Measurements from ENCODE around the gene YPEL2.
"Not testable (repeated sequence)": the region's sequence is repeated elsewhere in the genome, so short reads cannot be mapped to it uniquely, and the experiment has no call there.

YPEL2 gene

GRCh38 chr17:59380474-59380873, 49.0 kb downstream of the YPEL2 start:
- Histone ChIP-seq H3K27me3 (ENCODE audit: control insufficient read depth in 1 of 2, insufficient read depth in 2 of 2, low read length in 2 of 2) (no peaks in the 10 kb centered on the region), H3K4me1 (ENCODE audit: control insufficient read depth, insufficient read depth, low read length) (peaks cover 49% of the 10 kb centered on the region), H3K27ac (ENCODE audit: low read length) (peak overlapping the region; percentile 84), H3K9ac (ENCODE audit: low read length in 2 of 2) (no peak overlapping the region), H3K36me3 (ENCODE audit: control insufficient read depth in 2 of 2, insufficient read depth in 2 of 2, low read length in 2 of 2) (no peaks in the 10 kb centered on the region), H3K9me3 (ENCODE audit: control insufficient read depth in 2 of 2, low read length in 2 of 2) (no peaks in the 10 kb centered on the region), H3K4me3 (ENCODE audit: low read length in 2 of 2) (no peak overlapping the region)

DNA sequence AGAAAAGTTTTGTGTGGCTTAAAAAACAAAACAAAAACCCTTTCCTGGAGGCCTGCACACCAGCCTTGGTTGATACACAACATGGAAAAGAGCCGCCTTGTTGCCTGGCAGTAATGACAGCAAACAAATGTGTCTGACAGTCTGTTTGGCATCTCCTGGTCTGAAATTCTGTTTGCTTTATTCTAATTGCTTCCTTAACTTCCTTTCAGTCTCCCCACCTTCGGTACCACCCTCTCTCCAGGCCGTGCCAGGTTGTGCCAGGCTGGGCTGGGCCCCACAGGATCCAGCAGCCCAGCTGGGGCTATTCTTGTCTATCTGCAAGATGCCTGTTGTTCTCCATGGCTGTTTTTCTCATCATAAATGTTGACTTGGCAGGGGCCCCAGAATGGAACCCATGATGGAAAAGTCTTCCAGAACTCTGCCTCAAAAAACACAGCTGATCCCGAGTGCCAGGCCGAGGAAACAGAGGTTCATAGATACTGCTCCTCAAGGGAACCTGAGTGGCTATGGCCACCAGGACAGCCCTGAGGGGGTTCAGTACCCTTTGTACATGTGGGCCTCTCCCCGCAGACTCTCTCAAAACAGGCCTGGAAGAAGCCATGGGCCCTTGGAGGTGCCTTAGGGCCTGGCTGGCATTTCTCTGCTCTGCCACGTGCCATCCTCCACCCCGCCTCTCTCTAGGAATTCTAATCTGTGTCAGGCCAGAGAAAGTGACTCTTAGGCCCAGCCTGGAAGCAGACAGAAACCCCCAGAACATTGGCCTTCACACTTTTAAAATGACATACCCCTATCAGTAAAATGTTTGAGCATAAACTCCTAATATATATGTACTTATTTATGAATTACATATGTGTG, 50.5 kb downstream of the YPEL2 start:
- Histone ChIP-seq H3K9ac (ENCODE audit: low read length in 2 of 2) (peak overlapping the region in 1 of 2 donors; percentile 47), H3K9me3 (ENCODE audit: control insufficient read depth in 2 of 2, low read length in 2 of 2) (no peaks in the 10 kb centered on the region), H3K36me3 (ENCODE audit: control insufficient read depth in 2 of 2, insufficient read depth in 2 of 2, low read length in 2 of 2) (no peaks in the 10 kb centered on the region), H3K4me1 (ENCODE audit: control insufficient read depth, insufficient read depth, low read length) (peaks cover 50% of the 10 kb centered on the region), H3K4me3 (ENCODE audit: low read length in 2 of 2) (no peak overlapping the region), H3K27ac (ENCODE audit: low read length) (peak overlapping the region; percentile 84), H3K27me3 (ENCODE audit: control insufficient read depth in 1 of 2, insufficient read depth in 2 of 2, low read length in 2 of 2) (no peaks in the 10 kb centered on the region)

- no peaks in the 10 kb centered on the region for H3K27me3 ChIP-seq (ENCODE audit: control insufficient read depth in 1 of 2, insufficient read depth in 2 of 2, low read length in 2 of 2)
- no peak overlapping the region for H3K27ac ChIP-seq (ENCODE audit: low read length)
- H3K4me1 ChIP-seq (ENCODE audit: control insufficient read depth, insufficient read depth, low read length), result peaks cover 53% of the 10 kb centered on the region
Observed at GRCh38 chr17:59383893-59384292, 52.4 kb downstream of the YPEL2 start.

GRCh38 chr17:59387351-59388068, 56.1 kb downstream of the YPEL2 start:
- no peak overlapping the region for H3K9ac ChIP-seq (ENCODE audit: low read length in 2 of 2)
- H3K4me3 ChIP-seq (ENCODE audit: low read length in 2 of 2), result no peak overlapping the region
- H3K27me3 ChIP-seq (ENCODE audit: control insufficient read depth in 1 of 2, insufficient read depth in 2 of 2, low read length in 2 of 2), result no peaks in the 10 kb centered on the region
- peaks cover 35% of the 10 kb centered on the region for H3K4me1 ChIP-seq (ENCODE audit: control insufficient read depth, insufficient read depth, low read length)
- peaks cover 13 to 18% of the 10 kb centered on the region in 2 donors for H3K36me3 ChIP-seq (ENCODE audit: control insufficient read depth in 2 of 2, insufficient read depth in 2 of 2, low read length in 2 of 2)
- peak overlapping the region; percentile 75 for H3K27ac ChIP-seq (ENCODE audit: low read length)
- H3K9me3 ChIP-seq (ENCODE audit: control insufficient read depth in 2 of 2, low read length in 2 of 2), result no peaks in the 10 kb centered on the region

More at GRCh38 chr17:59383893-59384292, 52.4 kb downstream of the YPEL2 start:
- Histone ChIP-seq H3K9ac (ENCODE audit: low read length in 2 of 2) (no peak overlapping the region), H3K36me3 (ENCODE audit: control insufficient read depth in 2 of 2, insufficient read depth in 2 of 2, low read length in 2 of 2) (peaks cover 0 to 2% of the 10 kb centered on the region in 2 donors), H3K4me3 (ENCODE audit: low read length in 2 of 2) (no peak overlapping the region), H3K9me3 (ENCODE audit: control insufficient read depth in 2 of 2, low read length in 2 of 2) (no peaks in the 10 kb centered on the region)

GRCh38 chr17:59388069-59388556, 56.7 kb downstream of the YPEL2 start:
- Histone ChIP-seq H3K4me1 (ENCODE audit: control insufficient read depth, insufficient read depth, low read length) (peaks cover 35% of the 10 kb centered on the region), H3K9me3 (ENCODE audit: control insufficient read depth in 2 of 2, low read length in 2 of 2) (no peaks in the 10 kb centered on the region), H3K27ac (ENCODE audit: low read length) (peak overlapping the region; percentile 75), H3K9ac (ENCODE audit: low read length in 2 of 2) (no peak overlapping the region), H3K4me3 (ENCODE audit: low read length in 2 of 2) (no peak overlapping the region), H3K27me3 (ENCODE audit: control insufficient read depth in 1 of 2, insufficient read depth in 2 of 2, low read length in 2 of 2) (no peaks in the 10 kb centered on the region), H3K36me3 (ENCODE audit: control insufficient read depth in 2 of 2, insufficient read depth in 2 of 2, low read length in 2 of 2) (peaks cover 17 to 18% of the 10 kb centered on the region in 2 donors)

DNA sequence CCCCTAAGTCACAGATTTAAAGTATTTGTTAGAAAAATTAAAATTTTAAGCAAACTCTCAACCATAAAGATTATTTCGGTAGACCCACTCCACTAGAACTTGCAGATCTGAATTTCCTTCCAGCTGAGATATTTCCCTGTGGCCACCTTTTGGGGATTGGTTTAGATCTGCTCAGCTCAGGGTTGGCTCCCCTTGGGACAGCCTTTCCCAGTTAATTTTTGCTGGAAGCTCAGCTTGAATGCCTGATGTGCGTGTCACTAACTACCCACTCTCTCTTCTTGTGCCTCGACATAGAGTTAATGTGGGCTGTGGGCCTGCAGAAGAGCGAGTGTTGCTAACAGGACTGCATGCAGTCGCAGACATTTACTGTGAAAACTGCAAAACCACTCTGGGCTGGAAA, 57.6 kb downstream of the YPEL2 start:
- H3K27ac ChIP-seq (ENCODE audit: low read length), result peak overlapping the region; percentile 75
- no peak overlapping the region for H3K9ac ChIP-seq (ENCODE audit: low read length in 2 of 2)
- peaks cover 35% of the 10 kb centered on the region for H3K4me1 ChIP-seq (ENCODE audit: control insufficient read depth, insufficient read depth, low read length)

DNA sequence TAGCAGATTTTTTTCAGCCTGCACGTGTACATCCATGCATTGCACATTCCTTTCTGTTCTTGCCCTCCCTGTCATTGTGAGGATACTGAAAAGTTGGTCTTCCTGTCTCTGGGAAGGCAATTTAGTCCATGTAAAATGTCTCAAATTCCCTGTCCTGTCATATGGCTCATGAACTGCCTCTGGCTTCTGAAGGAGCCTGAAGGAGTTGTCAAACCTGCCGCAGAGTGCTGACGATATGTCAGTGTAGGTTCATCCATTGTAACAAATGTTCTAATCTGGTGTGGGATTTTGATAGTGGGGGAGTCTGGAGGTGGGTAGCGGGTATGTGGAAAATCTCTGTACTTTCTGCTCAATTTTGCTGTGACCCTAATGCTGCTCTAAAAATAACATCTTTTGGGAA, 59.6 kb downstream of the YPEL2 start:
- Histone ChIP-seq H3K36me3 (ENCODE audit: control insufficient read depth in 2 of 2, insufficient read depth in 2 of 2, low read length in 2 of 2) (peaks cover 23 to 26% of the 10 kb centered on the region in 2 donors), H3K27me3 (ENCODE audit: control insufficient read depth in 1 of 2, insufficient read depth in 2 of 2, low read length in 2 of 2) (no peaks in the 10 kb centered on the region), H3K4me3 (ENCODE audit: low read length in 2 of 2) (no peak overlapping the region), H3K27ac (ENCODE audit: low read length) (no peak overlapping the region), H3K4me1 (ENCODE audit: control insufficient read depth, insufficient read depth, low read length) (peaks cover 35% of the 10 kb centered on the region), H3K9me3 (ENCODE audit: control insufficient read depth in 2 of 2, low read length in 2 of 2) (no peaks in the 10 kb centered on the region), H3K9ac (ENCODE audit: low read length in 2 of 2) (no peak overlapping the region)

More for the DNA sequence above, 57.6 kb downstream of the YPEL2 start:
- no peak overlapping the region for H3K4me3 ChIP-seq (ENCODE audit: low read length in 2 of 2)
- peaks cover 17 to 18% of the 10 kb centered on the region in 2 donors for H3K36me3 ChIP-seq (ENCODE audit: control insufficient read depth in 2 of 2, insufficient read depth in 2 of 2, low read length in 2 of 2)
- H3K9me3 ChIP-seq (ENCODE audit: control insufficient read depth in 2 of 2, low read length in 2 of 2), result no peaks in the 10 kb centered on the region
- no peaks in the 10 kb centered on the region for H3K27me3 ChIP-seq (ENCODE audit: control insufficient read depth in 1 of 2, insufficient read depth in 2 of 2, low read length in 2 of 2)

DNA sequence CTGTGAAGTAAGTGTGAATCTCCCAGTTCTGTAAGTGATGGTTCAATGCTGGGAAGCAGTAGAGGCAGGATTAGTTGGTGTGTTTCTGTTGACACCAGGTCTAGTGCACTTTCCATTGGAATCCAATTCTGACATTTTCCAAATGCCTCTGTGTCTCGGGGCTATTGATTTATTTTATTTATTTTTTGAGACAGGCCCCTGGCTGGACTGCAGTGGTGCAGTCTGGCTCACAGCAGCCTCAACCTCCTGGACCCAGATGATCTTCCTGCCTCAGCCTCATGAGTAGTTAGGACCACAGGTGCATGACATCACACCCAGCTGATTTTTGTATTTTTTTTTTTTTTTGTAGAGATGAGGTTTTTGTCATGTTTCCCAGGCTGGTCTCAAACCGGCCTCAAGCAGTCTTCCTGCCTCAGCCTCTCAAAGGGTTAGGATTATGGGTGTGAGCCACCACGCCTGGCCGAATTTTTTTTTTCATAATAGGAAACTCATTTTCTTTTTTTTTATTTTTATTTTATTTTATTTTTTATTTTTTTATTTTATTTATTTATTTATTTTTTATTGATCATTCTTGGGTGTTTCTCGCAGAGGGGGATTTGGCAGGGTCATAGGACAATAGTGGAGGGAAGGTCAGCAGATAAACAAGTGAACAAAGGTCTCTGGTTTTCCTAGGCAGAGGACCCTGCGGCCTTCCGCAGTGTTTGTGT, 61.7 kb downstream of the YPEL2 start:
- Histone ChIP-seq H3K36me3 (ENCODE audit: control insufficient read depth in 2 of 2, insufficient read depth in 2 of 2, low read length in 2 of 2) (peaks cover 36 to 42% of the 10 kb centered on the region in 2 donors), H3K9me3 (ENCODE audit: control insufficient read depth in 2 of 2, low read length in 2 of 2) (no peaks in the 10 kb centered on the region), H3K9ac (ENCODE audit: low read length in 2 of 2) (no peak overlapping the region), H3K27me3 (ENCODE audit: control insufficient read depth in 1 of 2, insufficient read depth in 2 of 2, low read length in 2 of 2) (no peaks in the 10 kb centered on the region), H3K4me1 (ENCODE audit: control insufficient read depth, insufficient read depth, low read length) (peaks cover 17% of the 10 kb centered on the region), H3K27ac (ENCODE audit: low read length) (no peak overlapping the region), H3K4me3 (ENCODE audit: low read length in 2 of 2) (no peak overlapping the region)

- H3K9me3 ChIP-seq (ENCODE audit: control insufficient read depth in 2 of 2, low read length in 2 of 2); H3K27me3 ChIP-seq (ENCODE audit: control insufficient read depth in 1 of 2, insufficient read depth in 2 of 2, low read length in 2 of 2); H3K4me3 ChIP-seq (ENCODE audit: low read length in 2 of 2); H3K27ac ChIP-seq (ENCODE audit: low read length); H3K4me1 ChIP-seq (ENCODE audit: control insufficient read depth, insufficient read depth, low read length); H3K9ac ChIP-seq (ENCODE audit: low read length in 2 of 2): not testable (repeated sequence)
- peaks cover 35 to 48% of the 10 kb centered on the region in 2 donors for H3K36me3 ChIP-seq (ENCODE audit: control insufficient read depth in 2 of 2, insufficient read depth in 2 of 2, low read length in 2 of 2)
Observed at GRCh38 chr17:59393742-59394410, 62.4 kb downstream of the YPEL2 start.
